GM12874 (cell line): ENCODE data around the gene SMCHD1.

Experiments
- CTCF ChIP-seq: IDR thresholded peaks from 2 replicates; pipeline ENCODE4 v1.5.1; 2011; ENCODE audit warnings: low read depth, mild to moderate bottlenecking, control low read depth, low read length, moderate library complexity; ENCODE audit not compliant: insufficient read depth

The SMCHD1 gene

GRCh38 chr18:2655178-2655953 lies at the start of gene SMCHD1:
TSS of gene SMCHD1 (plus strand) at chr18:2655726. CDS start at chr18:2656076, 350 bp downstream.
- no peak for TF ChIP-seq CTCF

- TF ChIP-seq CTCF: no peak
These were observed 49.2 kb upstream of the SMCHD1 start for GRCh38 chr18:2606335-2606734.

DNA sequence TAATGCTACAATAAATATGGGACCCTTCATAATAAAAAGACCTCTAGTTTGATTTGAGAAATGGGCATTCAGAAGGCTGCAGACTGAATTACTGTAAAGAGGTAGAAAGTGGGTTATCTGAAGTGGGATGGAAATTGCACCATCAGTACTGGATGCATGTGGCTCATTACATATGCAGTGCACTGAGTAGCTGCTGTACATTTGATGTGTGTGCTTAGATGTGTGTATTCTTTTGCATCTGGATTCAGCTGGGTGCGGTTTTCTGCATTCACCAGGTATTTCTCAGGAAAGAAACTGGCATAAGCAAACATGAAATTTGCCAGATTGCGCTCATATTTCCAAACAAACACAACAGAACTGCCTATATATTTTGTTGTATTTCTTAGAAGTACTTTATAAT lies 45.9 kb upstream of the SMCHD1 start:
- TF ChIP-seq CTCF: no peak

DNA sequence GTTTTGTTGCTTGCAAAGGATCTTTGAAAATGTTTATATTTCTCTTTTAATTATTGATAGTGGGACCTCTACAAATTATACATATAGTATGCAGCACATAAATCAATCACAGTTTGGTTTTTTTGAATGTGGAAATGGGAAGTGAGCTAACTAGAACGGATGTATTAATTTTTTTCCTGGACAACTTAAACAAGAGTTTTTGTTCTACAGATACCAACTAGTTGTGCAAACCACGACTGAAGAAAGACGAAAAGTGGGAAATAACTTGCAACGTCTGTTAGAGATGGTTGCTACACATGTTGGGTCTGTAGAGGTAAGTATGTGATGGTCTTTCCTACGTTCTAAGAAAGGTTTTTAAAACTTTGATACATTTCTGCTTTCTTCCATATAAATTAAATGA lies 45.0 kb upstream of the SMCHD1 start:
- TF ChIP-seq CTCF: no peak

- no peak for TF ChIP-seq CTCF
These were observed 42.5 kb upstream of the SMCHD1 start for GRCh38 chr18:2612996-2613395.

DNA sequence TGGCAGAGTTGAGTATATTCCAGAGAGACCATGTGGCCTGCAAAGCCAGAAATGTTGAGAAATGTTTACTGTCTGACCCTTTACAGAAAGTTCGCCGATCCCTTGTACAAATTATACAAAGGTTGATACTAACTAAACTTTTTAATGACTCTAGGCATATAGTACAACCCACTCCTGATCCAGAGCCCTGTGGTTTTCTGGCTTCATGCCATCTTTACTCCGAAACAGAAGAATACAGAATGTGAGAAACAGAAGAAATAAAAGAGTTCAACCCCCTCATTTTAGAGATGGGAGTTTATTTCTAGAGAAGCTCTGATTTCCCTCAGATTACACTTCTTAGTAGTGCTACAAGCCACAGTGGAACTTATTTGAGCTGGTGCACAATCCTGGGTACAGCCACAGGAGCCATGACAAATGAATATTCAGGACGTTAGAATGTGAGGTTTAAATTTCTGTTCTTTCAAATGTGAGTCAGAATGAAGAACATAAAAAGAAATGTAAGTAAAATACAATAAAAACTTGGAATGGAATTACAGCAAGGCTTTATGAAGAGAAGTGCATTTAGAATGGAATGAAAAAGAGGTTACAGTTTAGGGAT lies 38.0 kb upstream of the SMCHD1 start:
- no peak for TF ChIP-seq CTCF

DNA sequence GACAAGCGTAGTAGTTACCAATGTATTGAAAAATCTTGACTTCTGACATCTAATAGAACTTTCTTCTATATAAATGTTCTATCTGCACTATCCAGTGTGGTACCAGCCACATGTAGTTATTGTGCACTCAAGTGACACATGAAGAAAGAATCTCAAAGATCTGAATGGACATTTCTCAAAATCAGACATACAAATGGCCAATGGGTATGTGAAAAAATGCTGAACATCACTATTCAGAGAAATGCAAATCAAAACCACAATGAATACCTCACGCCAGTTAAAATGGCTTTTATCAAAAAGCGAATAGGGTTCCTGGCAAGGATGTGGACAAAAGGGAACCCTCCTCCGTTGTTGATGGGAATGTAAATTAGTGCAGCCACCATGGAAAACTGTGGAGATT lies 37.5 kb upstream of the SMCHD1 start:
- no peak for TF ChIP-seq CTCF
